GM12865 (cell line): Measurements from ENCODE around the gene SNX7.

Experiments
- DNase-seq: peaks from one replicate; pipeline ENCODE4 v3.0.0; 2010; ENCODE audit warnings: low read depth
- H3K4me3 ChIP-seq: 2 replicates; pipeline ENCODE4 v1.5.1; 2011; ENCODE audit warnings: mild to moderate bottlenecking, low read depth, low read length, control low read depth
- TF ChIP-seq, protein P1 (sequence below): IDR thresholded peaks from 2 replicates; pipeline ENCODE4 v1.5.1; 2011; ENCODE audit warnings: low read length, control low read depth, low read depth, inconsistent platforms; ENCODE audit not compliant: insufficient read depth; ENCODE audit errors: missing control alignments

The SNX7 gene

DNA sequence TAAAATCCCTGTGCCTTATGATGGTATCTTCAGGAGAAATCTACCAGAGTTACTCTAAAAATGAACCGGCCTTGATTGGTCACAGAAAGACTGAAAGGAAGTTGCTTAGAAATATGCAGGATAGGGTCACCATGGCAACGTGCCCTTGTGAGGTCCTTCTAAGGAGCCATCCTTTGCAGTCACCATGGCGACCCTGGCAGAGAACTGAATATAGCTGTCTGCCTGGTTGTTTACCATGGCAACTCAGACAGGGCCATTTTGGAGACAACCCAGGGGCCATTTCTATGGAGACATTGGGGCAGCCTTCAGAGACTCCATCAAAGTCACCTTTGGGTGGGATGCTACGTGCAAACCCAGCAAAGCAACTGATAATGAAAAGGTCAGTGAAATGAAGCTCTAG is 43.0 kb downstream of the SNX7 start:
- TF ChIP-seq, protein P1, sequence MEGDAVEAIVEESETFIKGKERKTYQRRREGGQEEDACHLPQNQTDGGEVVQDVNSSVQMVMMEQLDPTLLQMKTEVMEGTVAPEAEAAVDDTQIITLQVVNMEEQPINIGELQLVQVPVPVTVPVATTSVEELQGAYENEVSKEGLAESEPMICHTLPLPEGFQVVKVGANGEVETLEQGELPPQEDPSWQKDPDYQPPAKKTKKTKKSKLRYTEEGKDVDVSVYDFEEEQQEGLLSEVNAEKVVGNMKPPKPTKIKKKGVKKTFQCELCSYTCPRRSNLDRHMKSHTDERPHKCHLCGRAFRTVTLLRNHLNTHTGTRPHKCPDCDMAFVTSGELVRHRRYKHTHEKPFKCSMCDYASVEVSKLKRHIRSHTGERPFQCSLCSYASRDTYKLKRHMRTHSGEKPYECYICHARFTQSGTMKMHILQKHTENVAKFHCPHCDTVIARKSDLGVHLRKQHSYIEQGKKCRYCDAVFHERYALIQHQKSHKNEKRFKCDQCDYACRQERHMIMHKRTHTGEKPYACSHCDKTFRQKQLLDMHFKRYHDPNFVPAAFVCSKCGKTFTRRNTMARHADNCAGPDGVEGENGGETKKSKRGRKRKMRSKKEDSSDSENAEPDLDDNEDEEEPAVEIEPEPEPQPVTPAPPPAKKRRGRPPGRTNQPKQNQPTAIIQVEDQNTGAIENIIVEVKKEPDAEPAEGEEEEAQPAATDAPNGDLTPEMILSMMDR: no peak
- DNase-seq: peak; percentile 4
- H3K4me3 ChIP-seq: no peak overlapping the region

DNA sequence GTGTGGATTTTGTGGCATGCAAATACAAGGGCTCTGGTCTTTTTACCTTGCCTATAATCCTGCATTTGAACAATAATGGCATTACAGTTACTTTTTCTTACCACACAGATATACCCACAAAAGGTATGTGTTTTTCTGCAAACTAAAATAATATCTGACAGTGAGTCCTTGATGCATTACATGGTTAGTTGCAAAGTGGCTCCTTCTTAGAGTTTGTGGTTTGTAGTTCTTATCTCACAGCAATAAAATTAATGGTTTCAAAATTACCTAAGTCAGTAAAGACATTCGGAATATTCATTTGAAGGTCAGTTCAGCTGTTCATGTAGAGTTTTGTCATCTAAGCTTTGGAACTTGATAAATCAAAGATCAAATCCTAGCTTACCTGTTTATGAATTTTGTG is 43.5 kb downstream of the SNX7 start:
- TF ChIP-seq, protein P1: no peak

DNA sequence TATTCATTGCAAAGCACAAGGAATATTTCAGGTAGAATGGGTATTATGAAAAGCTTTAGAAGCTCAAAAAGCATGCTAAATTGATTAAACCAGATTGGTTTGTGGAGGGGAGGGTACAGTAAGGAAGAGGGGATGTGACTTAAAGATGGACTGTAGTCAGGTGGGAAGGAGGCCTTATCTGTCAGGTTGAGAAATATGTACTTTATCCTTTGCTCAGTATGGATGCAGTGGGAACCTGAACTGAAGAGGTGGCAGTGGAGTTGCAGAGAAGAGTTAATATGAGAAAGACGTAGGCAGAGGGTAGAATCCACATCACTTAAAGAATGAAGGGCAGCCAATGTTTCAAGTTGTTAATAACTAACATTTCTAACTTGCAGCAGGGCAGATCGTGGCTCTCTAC is 44.1 kb downstream of the SNX7 start:
- no peak overlapping the region for H3K4me3 ChIP-seq
- DNase-seq: no peak
- TF ChIP-seq, protein P1: no peak

More for the DNA sequence above, 43.5 kb downstream of the SNX7 start:
- DNase-seq: no peak
- H3K4me3 ChIP-seq: no peak overlapping the region

DNA sequence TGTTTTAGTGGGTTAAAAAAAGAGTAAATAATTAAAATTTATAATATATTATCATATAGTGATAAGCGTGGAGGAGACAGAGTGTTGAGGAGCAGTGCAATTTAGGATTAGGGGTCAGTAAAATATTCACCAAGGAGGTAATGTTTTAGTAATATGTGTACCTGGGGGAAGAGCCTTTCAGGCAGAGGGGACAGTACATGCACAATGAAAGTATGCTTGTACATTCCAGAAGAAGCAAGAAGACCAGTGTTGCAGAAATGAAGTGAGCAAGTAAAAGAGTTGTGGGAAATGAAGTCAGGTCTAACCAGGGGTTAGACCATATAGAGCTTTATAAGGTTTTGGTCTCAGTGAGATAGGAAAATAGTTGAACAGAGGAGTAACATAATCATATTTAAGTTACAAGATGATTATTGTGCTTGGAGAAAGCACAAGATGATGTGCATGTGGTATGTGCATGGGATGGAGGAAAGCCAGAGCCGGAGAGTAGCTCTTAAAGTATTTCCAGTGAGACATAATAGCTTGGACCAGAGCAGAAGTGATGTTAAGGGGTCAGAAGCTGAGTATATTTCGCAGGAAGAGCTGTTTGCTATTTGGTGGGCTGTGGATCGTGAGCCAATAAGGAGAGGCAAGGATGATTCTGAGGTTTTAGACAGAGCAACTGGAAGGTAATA is 44.8 kb downstream of the SNX7 start:
- H3K4me3 ChIP-seq: no peak overlapping the region
- TF ChIP-seq, protein P1: no peak
- no peak for DNase-seq

DNA sequence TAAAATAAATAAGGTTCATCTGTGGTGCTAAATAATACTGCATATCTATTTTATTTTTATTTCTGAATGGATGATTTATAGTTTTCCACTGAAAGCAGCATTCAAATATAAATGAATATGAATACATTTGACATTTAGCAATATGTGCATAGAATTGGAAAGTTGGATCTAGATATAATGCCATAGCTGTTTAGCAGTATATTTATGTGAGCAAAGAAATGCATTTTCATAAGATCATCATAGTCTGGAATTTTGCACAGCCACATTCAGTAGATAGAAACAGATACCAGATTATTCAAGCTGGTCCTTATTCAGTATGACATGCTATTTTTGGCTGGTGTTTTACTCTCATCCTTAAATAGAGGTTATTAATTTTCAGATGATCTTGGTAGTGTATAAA is 46.0 kb downstream of the SNX7 start:
- no peak overlapping the region for H3K4me3 ChIP-seq
- TF ChIP-seq, protein P1: no peak
- no peak for DNase-seq

DNA sequence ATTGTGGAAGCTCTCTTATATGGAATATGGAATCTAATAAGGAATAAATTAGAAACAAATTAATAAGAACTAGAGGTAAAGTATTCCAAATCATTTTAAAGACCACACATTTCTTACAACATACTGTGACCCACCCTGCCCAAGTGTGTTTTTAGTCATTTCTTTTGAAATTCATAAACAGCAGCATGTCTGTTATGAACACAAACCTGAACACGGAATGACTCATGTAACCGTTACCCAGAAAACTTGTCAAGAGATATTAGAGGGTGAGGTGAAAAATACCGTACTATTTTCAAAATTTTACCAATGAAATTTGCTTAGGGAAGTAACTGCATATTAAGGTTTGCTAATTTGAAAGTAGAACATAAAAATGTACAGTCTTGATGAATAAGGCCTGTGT is 48.4 kb downstream of the SNX7 start:
- H3K4me3 ChIP-seq: no peak overlapping the region
- DNase-seq: no peak
- TF ChIP-seq, protein P1: no peak

DNA sequence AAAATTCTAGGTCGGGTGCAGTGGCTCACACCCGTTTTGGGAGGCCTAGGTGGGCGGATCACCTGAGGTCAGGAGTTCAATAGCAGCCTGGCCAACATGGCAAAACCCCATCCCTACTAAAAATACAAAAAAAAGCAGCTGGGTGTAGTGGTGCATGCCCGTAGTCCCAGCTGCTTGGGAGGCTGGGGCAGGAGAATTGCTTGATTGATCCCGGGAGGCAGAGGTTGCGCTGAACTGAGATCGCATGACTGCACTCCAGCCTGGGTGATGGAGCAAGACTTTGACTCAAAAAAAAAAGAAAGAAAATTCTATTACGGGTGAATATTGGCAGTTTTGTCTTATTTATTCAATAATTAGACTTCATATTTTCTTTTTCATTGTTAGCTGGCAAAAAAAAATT is 62.1 kb downstream of the SNX7 start:
- no peak for DNase-seq
- no peak overlapping the region for H3K4me3 ChIP-seq
- TF ChIP-seq, protein P1: no peak
